ENCODE results near the gene FBXW11.

- TF ChIP-seq POLR2A (IDR thresholded peaks at IDR 0.05; ENCODE audit: low read depth, low read length): no peak
- no peak for TF ChIP-seq POLR2AphosphoS5 (IDR thresholded peaks at IDR 0.05; ENCODE audit: low read depth, low read length)
- no peak for TF ChIP-seq TAF1 (IDR thresholded peaks at IDR 0.05; ENCODE audit: borderline replicate concordance, low read depth, low read length)
These were observed 25.5 kb upstream of the FBXW11 start for GRCh38 chr5:172031894-172032461.

Measured in GM12892 (cell line).